Suprapubic skin (tissue), 4 donors: ENCODE data around the gene FAH.

Experiments used
- EP300 ChIP-seq: sonication (generic); formaldehyde crosslinking; IDR thresholded peaks from one replicate; pipeline ENCODE4 v1.6.1; 2017; ENCODE audit warnings: antibody characterized with exemption
- POLR2A ChIP-seq, 2 donors: fragments of 450-650 bp; IDR thresholded peaks; one replicate each; pipeline ENCODE4 v1.6.1; 2017; ENCODE audit warnings: antibody characterized with exemption in 2 of 2, mild to moderate bottlenecking in 2 of 2, moderate library complexity in 2 of 2
- POLR2AphosphoS5 ChIP-seq, 3 donors: sonication (generic); formaldehyde crosslinking; IDR thresholded peaks; one replicate each; pipeline ENCODE4 v1.6.1; 2017; ENCODE audit warnings: antibody characterized with exemption in 3 of 3
- TF ChIP-seq, protein P1 (sequence below), 2 donors: fragments of 200-600 bp in 1 of 2; fragments of 450-650 bp in 1 of 2; sonication (generic) in 1 of 2; IDR thresholded peaks; one replicate each; pipeline ENCODE4 v1.5.1; 2016 to 2019; ENCODE audit warnings: antibody characterized with exemption in 2 of 2, mild to moderate bottlenecking in 1 of 2, moderate library complexity in 1 of 2

GRCh38 chr15:80157215-80157614 is 4.4 kb downstream of the FAH start:
- TF ChIP-seq, protein P1, sequence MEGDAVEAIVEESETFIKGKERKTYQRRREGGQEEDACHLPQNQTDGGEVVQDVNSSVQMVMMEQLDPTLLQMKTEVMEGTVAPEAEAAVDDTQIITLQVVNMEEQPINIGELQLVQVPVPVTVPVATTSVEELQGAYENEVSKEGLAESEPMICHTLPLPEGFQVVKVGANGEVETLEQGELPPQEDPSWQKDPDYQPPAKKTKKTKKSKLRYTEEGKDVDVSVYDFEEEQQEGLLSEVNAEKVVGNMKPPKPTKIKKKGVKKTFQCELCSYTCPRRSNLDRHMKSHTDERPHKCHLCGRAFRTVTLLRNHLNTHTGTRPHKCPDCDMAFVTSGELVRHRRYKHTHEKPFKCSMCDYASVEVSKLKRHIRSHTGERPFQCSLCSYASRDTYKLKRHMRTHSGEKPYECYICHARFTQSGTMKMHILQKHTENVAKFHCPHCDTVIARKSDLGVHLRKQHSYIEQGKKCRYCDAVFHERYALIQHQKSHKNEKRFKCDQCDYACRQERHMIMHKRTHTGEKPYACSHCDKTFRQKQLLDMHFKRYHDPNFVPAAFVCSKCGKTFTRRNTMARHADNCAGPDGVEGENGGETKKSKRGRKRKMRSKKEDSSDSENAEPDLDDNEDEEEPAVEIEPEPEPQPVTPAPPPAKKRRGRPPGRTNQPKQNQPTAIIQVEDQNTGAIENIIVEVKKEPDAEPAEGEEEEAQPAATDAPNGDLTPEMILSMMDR (IDR thresholded peaks at IDR 0.05) = no peak
- TF ChIP-seq POLR2A (IDR thresholded peaks at IDR 0.05) (no peak), EP300 (no peak), POLR2AphosphoS5 (IDR thresholded peaks at IDR 0.05) (no peak)
